ENCODE results near the gene NSDHL. TPM values are rescaled to one million over a fixed set of nuclear protein-coding genes. Genes with fewer than 3 reads are reported as not detected.

Gene NSDHL
- total RNA-seq, 1 experiment from 2014 or later = 22.1 TPM

DNA sequence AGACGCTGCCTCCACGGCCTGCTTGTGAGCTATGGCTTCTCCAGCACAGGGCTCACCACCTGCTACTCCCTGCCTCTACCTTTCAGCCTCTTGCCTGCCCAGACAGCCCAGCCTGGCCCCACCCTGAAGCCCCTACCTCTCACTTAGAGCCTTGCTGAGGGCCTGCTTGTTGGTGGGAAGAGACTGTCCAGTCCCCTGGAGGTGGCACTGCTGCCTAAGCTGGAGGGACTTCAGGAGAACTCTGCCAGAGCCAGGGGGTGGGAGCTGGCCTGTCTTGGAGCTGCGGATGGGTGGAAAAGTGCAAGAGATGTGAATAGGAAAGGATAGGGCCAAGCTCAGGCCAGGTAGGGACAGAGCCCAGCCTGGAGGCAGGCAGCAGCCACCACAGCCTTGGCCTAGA is 64.3 kb downstream of the NSDHL start:
- Histone ChIP-seq H3K79me2 (ENCODE audit: insufficient read depth, low read length) (no peaks in the 10 kb centered on the region), H4K20me1 (ENCODE audit: insufficient read depth) (no peaks in the 10 kb centered on the region), H3K9ac (ENCODE audit: low read length) (no peak overlapping the region), H3K27me3 (ENCODE audit: insufficient read depth, low read length) (no peaks in the 10 kb centered on the region), H3K36me3 (ENCODE audit: control insufficient read depth in 1 of 2, insufficient read depth in 2 of 2, low read length in 2 of 2) (no peaks in the 10 kb centered on the region), H3K9me2 (ENCODE audit: insufficient read depth) (no peaks in the 10 kb centered on the region), H2AFZ (ENCODE audit: low read depth, low read length, poor library complexity, severe bottlenecking) (no peak overlapping the region), H3K27ac (ENCODE audit: low read depth, low read length) (no peak overlapping the region), H3K4me1 (ENCODE audit: control insufficient read depth in 1 of 2, insufficient read depth in 2 of 2, low read length in 2 of 2) (peaks cover 17 to 51% of the 10 kb centered on the region in 2 experiments), H3K4me2 (ENCODE audit: low read length) (peak overlapping the region; percentile 64), H3K9me3 (ENCODE audit: control insufficient read depth in 1 of 2, insufficient read depth in 1 of 2, low read depth in 1 of 2, low read length in 2 of 2) (no peaks in the 10 kb centered on the region), H3K4me3 (replicated peaks in 1 of 2; ENCODE audit: low read depth in 1 of 2, low read length in 2 of 2) (no peak overlapping the region)
- TF ChIP-seq ELF1 (IDR thresholded peaks at IDR 0.05; ENCODE audit: borderline replicate concordance, low read depth) (no peak), SRF (IDR thresholded peaks at IDR 0.05; ENCODE audit: low read depth) (no peak), EZH2 (IDR thresholded peaks at IDR 0.05) (no peak)
- BruUV-seq (replicated peaks) = no TSS peak
- ChIA-PET CTCF (interaction anchor here (0.8 kb wide), 1 partner anchor 22 kb away, joined by 3 read pairs; no protein-coding TSS in a partner anchor), POLR2A (no interaction called here), RAD21 (ENCODE audit: low non-redundant PET in 1 of 2, low total read pairs in 2 of 2, uncharacterized antibody in 2 of 2, unreplicated experiment in 2 of 2) (no interaction called here)
- no peak for DNase-seq (ENCODE audit: low read depth, low spot score)
- intact Hi-C loops (cut with micrococcal nuclease) = no loop called here
- no peak; the same call in 1 of the 2 replicates for ATAC-seq

DNA sequence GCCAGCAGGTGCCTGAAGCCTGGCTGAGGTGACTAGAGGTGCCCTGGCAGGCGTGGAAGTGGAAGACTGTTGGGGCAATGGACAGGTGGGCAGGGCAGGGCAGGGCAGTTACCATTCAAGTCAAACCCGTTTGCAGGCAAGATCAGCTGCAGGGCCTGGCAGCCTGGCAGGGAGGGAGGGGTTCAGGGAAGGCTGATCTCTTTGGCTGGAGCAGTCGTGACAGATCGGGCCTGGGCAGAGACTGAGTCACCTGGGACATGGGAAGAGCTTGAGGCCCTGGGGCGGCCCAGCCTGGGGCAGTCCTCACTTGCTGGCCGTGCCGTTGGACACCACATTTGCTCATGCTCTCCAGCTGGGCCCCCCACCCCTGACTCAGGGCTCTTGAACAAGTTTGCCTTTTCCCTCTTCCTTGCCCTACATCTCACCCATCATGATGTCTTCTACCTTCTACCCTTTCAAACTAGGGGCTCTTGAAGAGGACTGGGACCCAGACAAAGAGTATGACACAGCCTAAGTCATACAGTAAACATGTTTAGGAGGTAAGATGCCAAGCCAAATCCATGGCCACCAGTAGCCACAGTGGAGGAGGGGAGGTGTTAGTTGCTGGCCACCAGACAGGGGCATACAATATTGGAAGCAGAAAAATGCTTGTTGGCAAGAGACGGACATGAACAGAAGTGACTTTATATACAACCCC is 65.0 kb downstream of the NSDHL start:
- intact Hi-C loops (cut with micrococcal nuclease) = no loop called here
- RAD21 ChIA-PET (ENCODE audit: low non-redundant PET in 1 of 2, low total read pairs in 2 of 2, uncharacterized antibody in 2 of 2, unreplicated experiment in 2 of 2) = no interaction called here
- BruUV-seq (replicated peaks) = no TSS peak
- Histone ChIP-seq H3K27me3 (ENCODE audit: insufficient read depth, low read length) (no peaks in the 10 kb centered on the region), H3K79me2 (ENCODE audit: insufficient read depth, low read length) (no peaks in the 10 kb centered on the region), H4K20me1 (ENCODE audit: insufficient read depth) (no peaks in the 10 kb centered on the region), H3K9me2 (ENCODE audit: insufficient read depth) (no peaks in the 10 kb centered on the region), H3K4me3 (replicated peaks in 1 of 2; ENCODE audit: low read depth in 1 of 2, low read length in 2 of 2) (peak overlapping the region in 1 of 2 experiments; percentile 45; a peak in 2 of 4 replicates), H3K9me3 (ENCODE audit: control insufficient read depth in 1 of 2, insufficient read depth in 1 of 2, low read depth in 1 of 2, low read length in 2 of 2) (no peaks in the 10 kb centered on the region), H2AFZ (ENCODE audit: low read depth, low read length, poor library complexity, severe bottlenecking) (no peak overlapping the region), H3K27ac (ENCODE audit: low read depth, low read length) (no peak overlapping the region), H3K36me3 (ENCODE audit: control insufficient read depth in 1 of 2, insufficient read depth in 2 of 2, low read length in 2 of 2) (no peaks in the 10 kb centered on the region), H3K9ac (ENCODE audit: low read length) (0 out of 2 replicates have a peak overlapping the region, but pooled peaks have one; percentile 27), H3K4me2 (ENCODE audit: low read length) (peak overlapping the region; percentile 64), H3K4me1 (ENCODE audit: control insufficient read depth in 1 of 2, insufficient read depth in 2 of 2, low read length in 2 of 2) (peaks cover 17 to 56% of the 10 kb centered on the region in 2 experiments)
- POLR2A ChIA-PET = no interaction called here
- ATAC-seq (peak; percentile 49), DNase-seq (ENCODE audit: low read depth, low spot score) (peak; percentile 35)
- TF ChIP-seq POLR2AphosphoS5 (IDR thresholded peaks at IDR 0.05; ENCODE audit: low read depth, low read length) (peak; percentile 21; the same call in 1 of the 2 replicates), CTCF (IDR thresholded peaks at IDR 0.05 in 2 of 3, conservative IDR thresholded peaks at IDR 0.05 in 1 of 3; ENCODE audit: borderline replicate concordance in 1 of 3, insufficient read depth in 1 of 3, low read depth in 2 of 3, low read length in 2 of 3) (no peak), SP1 (IDR thresholded peaks at IDR 0.05; ENCODE audit: low read depth) (no peak)
- CTCF ChIA-PET = interaction anchor here (0.8 kb wide), 1 partner anchor 21 kb away, joined by 3 read pairs; no protein-coding TSS in a partner anchor
